Activated gamma-delta T cell treated with Interleukin-2 at 50 U/mL for 16 hours (primary cell): ENCODE data around the gene SMAP1.

Experiments used
- DNase-seq: peaks from one replicate; pipeline ENCODE4 v3.0.0-alpha.2; 2020

Gene SMAP1

DNA sequence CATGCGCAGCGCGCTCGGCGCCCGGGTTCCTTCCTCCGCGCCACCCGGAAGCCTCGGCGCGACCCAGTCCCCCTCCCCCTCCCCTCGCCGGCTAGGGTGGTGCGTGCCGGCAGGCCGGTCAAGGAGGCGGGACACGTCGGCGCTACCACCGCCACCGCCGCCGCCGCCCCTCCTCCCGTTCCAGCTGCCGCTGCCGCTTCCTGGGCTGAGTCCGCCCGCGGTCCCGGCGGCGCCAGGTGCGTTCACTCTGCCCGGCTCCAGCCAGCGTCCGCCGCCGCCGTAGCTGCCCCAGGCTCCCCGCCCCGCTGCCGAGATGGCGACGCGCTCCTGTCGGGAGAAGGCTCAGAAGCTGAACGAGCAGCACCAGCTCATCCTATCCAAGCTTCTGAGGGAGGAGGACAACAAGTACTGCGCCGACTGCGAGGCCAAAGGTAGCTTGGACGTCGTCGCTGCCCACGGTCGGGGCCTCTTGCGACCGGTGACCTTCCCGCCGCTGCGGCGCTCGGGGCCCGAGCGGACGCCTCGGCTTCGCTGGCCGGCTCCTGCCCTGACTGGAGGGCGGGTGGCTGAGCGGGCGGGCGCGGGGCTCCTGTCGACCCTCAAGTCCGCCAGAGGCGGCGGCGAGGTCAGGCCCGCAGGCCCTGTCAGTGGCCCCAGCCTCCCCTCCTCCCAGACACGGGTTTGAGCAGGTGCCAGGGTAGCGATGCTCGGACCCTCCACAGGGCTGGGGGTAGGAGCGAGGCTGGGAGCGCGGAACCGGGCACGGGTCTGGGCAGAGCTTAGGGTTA lies at the start of gene SMAP1:
SMAP1 (plus strand) TSS at position 173 of the 788 bp plus-strand sequence; CDS start at position 314, 141 bp downstream.
- DNase-seq: peak; percentile 95

DNA sequence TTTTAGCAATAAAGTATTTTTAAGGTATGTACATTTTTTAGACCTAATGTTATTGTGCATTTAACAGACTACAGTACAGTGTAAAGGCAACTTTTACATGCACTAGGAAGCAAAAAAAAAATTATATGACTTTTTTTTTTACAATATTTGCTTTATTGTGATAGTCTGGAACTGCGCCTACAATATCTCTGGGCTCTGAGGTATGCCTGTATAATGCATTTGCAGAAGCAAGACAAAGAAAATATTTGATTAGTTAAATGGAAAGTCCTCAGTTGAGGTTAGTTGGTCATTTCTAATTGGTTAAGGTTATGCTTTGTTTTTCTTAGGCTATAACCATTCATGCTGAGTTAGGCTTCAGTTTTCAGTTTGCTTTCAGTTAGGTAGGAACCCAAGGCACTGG lies 46.9 kb upstream of the SMAP1 start:
- no peak for DNase-seq

DNA sequence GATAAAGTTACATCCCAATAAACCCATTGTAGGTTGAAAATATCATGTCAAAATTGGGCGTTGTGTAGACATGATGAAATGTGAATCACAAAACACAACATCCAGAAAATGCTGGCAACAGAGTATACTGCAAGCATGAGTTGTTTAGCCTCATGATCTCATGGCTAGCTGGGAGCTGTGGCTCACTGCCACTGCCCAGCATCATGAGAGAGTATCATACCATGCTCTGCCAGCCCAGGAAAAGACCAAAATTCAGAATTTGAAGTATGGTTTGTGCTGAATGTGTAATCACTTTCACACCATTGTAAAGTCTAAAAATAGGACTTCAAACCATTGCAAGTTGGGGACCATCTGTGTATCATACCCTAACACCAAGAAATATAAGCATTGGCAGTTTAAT lies 45.2 kb upstream of the SMAP1 start:
- DNase-seq: no peak

DNA sequence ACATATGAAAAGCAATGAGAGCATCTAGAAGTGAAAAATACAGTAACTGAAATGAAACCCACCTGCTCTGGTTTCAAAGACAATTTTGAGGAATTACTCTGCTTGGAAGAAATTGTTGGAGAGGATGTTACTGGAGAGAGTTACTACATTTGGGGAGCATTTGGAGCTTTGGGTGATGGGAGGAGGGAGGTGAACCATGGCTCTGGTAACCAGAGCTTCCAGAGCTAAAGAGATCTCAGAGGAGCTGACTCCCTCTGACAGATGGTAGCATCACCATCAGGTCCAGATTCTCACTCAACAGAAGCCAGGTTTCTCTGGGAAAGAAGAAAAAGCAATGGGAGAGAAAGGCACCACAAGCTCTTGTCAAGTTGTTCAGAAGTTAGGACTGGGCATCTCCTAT lies 42.2 kb upstream of the SMAP1 start:
- no peak for DNase-seq

DNA sequence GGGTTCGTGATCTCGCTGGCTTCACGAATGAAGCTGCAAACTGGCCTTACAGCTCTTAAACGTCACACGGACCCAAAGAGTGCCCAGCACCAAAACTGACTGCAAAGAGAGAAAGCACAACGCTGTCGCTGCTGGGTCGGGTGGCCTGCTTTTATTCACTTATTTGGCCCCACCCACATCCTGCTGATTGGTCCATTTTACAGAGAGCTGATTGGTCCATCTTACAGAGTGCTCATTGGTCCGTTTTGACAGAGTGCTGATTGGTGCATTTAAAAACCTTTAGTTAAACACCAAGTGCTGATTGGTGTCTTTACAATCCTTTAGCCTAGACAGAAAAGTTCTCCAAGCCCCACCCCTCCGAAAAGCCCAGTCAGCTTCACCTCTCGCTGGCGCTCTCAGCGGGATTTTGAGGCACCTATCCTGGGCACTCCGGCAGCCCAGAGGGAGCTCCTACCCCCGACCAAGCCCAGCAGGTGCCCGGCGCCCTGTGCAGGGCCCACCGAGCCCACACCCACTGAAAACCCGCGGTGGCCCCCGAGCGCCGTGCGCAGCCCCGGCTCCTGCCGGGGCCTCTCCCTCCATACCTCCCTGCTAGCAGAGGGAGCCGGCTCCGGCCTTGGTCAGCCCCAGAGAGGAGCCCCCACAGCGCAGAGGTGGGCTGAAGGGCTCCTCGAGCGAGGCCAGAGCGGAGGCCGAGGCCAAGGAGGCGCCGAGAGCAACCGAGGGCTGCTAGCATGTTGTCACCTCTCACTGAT lies 40.0 kb upstream of the SMAP1 start:
- no peak for DNase-seq

DNA sequence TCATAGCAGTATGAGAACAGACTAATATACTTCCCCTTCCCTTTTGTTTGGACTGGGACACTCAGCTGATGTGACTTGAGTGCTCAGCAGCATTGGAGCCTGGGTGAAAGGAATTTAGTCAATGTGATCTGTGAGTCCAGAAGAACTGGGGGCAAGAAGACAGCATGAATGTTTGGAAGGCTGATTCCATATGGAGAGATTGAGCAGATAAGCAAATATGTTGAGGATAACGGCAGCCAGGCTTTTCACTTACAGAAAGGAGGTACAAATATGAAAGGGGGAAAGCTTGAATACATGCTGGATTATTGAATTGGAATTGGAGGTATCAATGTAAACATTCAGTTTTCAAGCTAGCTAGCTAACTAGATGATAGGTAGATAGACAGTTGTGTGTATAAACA lies 37.8 kb upstream of the SMAP1 start:
- no peak for DNase-seq

DNA sequence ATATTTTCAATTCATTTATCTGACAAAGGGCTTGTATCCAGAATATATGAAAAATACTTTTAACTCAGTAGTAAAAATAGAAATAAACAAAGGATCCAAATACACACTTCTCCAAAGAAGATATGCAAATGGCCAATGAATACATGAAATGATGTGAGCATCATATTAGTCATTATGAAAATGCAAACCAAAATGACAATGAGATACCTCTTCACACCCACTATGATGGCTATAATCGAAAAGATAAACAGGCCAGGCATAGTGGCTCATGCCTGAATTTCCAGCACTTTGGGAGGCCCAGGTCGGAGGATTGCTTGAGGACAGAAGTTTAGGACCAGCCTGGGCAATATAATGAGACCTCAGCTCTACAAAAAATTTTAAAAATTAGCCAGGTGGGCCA lies 33.8 kb upstream of the SMAP1 start:
- no peak for DNase-seq

DNA sequence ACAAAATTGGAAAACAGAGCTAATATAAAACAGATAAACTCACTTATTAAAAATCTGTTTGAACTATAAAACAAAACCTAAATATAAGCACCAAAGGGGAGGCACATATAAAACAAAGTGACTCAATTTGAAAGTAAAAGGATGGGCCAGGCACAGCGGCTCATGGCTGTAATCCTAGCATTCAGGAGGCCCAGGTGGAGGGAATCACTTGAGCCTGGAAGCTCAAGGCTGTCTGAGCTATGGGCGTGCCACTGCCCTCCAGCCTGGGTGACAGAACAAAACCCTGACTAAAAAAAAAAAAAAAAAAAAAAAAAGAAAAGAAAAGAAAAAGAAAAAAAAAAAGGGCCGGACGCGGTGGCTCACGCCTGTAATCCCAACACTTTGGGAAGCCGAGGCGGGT lies 31.1 kb upstream of the SMAP1 start:
- DNase-seq: no peak

DNA sequence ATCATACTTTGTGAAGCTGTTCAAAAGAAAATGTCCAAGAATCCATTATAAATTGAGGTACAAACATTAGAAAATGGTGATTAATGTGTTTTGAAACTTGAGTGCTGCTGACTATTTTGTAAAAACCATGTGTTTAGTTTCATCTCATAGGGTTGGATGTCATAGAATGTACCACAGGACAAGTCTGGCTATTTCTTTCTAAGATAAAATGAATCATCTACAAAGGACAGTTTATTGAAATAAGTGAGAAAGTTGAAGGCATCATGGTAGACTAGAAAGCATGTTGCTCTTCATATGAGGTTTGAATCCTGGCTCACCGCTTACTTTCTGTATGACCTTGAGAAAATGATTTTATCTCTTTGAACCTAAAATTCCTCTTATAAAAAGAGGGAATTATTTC lies 29.2 kb upstream of the SMAP1 start:
- no peak for DNase-seq

DNA sequence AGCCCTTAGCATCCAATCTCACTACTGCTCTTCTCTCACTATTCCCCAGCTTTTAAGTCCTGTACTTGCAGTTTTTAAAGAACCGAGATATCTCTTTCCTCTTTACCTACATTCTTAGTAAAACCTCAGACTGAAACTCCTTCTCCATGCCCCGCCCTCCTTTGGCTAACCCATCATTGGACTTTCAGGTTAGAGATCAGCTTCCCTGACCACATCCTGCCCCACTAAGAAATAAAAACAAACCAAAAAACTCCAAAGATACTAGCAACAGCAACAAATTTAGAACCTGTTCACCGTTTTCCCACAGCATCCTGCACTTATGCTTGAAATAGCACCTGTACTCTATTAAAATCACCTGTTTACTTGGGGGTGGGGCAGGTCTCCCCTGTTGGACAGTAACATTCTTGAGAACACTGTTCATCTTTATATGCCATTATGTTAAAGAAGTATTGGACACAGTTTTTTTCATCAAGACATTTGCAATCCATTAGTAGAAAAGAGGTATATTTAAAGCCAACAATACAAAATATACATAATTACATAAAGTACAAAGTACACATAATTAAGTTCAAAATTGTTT lies 16.3 kb upstream of the SMAP1 start:
- DNase-seq: peak; percentile 36

DNA sequence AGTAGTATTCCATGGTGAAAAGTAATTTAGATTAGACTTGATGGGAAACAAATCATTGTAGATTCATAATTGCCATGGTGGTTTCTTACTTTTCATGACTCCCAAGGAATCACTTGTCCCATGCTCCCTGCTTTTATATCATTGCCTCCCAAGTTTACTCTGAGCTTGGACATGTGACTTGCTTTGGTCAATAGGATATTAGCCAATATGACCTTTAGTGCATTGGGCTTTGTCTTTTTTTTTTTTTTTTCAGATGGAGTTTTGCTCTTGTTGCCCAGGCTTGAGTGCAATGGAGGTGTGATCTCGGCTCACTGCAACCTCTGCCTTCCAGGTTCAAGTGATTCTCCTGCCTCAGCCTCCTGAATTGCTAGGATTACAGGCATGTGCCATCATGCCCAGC lies 15.5 kb upstream of the SMAP1 start:
- no peak for DNase-seq

DNA sequence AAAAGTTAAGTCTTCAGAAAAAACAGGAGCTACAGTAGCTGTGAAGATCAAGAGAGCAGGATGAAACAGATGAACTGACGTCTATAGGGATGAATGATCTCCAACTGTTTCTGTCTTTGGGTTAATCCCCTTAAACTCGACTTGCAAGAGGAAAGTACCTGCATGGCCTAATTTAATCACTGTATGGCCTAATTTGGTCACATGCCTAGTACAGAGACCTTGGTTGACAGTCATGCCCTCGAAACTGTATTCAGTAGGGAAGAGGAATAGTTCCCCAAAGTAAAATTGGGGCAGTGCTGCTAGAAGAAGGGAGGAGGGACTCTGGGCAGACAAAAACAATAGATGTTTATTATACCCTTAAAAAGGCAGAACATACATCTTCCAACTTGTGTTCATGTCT lies 10.0 kb upstream of the SMAP1 start:
- no peak for DNase-seq

DNA sequence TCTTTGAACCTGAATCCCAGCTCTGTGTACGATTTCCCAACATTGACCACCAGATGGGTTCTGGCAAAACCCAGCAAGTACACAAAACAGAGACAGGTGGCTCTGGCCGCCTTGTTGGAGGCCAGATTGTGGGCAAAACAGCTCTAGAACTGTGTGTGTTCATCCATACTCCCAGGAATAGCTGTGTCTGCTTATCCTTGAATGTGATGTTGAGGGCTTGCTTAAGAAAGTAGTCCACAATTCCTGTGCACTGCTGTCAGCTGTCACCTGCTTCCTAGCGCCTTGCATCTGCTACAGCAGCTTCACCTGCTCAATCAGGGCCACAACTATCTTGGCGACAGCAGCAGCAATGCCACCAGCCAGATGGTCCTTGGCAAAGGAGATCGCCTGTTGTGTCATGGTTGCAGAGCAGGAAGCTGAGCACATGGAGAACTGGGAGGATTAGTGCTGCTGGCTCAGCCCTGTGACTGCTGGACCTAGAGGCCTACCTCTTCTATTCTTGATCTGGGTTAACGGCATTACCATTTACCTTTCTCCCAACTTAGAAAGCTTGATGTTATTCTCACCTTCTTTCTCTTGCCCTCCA lies 3.7 kb upstream of the SMAP1 start:
- DNase-seq: no peak

DNA sequence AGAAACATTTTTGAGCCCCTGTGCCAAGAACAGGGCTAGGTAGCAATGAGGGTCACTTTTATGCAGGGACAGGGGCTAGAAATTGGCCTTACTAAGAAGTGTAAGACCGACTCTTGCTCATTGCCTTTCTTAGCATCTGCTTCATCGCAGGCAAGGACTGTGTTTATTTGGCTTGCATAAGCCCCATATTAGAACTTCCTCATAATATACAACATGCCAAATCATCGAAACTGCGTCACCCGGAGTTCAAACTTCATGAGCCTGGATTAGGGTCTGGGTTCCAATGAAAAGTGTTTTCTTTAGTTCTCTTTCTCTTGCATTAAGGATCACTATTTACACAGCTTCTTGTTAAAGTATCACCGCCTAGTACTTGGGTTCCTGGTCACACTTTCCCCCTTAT lies 977 bp upstream of the SMAP1 start:
- no peak for DNase-seq

DNA sequence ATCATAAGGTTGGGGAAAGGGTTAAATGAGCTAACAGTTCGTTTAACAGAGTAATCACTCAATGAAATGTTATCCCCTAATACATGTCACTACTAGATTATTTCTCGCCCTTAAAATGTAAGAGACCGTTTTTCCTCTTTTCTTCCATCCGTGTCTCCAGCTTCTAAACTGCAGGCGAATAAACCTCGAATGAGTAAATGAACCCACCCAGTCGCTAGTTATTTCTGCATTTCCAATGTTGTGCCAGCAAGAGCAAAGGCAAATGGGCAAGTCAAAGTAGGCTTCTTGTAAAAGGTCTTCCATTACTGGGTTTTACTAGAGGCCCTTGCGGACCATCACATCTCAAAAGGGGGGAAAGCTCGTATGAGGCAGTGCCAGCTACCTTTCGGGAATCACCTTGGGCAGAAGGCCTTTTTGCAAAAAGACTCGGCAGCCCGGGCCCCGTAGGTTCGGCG lies 400 bp upstream of the SMAP1 start:
- no peak for DNase-seq

DNA sequence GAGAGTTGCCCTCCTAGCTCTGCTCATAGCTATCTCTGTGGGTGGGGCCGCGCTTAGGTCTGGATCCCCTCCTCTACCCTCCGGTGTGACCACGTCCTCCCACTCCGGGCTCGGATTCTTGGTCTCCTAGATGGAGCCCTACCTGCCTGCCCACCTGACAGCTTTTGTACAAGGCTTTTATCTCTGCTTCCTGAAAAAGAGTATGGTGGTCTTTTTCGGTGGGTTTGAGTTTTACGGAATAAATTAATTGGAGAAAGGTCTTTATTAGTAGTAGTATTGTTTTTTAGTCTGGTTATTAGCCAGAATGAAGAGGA lies 773 bp downstream of the SMAP1 start:
- DNase-seq: no peak

DNA sequence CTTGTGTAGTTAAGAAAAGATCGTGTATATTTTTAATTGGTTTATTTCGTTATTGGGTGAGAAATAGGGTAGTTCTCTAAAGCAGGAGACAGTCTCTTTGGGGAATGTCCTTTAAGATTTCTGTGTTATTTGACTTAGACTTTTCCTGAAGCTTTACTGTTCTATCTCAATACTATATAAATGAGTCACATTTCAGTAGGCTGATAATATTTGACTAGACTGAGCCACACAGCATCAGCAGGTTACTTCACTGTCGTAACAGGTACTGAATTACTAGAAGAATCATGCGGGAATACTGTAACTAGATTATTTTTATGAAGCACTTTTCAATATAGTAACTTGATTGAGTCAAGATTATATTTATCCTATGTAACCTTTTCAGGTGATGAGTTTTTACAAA lies 1.4 kb downstream of the SMAP1 start:
- no peak for DNase-seq

DNA sequence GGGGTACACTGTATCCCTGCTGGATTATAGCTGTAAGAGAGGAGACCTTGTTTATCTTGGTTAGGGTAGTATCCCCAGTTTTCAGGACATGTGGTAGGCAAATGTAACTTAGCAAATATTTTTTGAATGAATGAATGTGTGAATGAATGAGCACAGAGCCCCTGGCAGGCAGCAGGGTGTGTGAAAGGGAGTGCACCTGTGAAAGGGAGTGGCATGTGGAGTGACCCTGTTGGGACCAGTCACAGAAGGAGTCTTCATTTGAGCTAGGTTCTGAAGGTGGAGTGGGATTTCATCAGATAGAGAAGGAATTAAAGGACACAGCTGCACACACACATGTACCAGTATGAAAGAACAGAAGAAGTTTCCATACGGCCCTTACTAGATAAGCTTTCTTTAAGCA lies 4.9 kb downstream of the SMAP1 start:
- DNase-seq: no peak

DNA sequence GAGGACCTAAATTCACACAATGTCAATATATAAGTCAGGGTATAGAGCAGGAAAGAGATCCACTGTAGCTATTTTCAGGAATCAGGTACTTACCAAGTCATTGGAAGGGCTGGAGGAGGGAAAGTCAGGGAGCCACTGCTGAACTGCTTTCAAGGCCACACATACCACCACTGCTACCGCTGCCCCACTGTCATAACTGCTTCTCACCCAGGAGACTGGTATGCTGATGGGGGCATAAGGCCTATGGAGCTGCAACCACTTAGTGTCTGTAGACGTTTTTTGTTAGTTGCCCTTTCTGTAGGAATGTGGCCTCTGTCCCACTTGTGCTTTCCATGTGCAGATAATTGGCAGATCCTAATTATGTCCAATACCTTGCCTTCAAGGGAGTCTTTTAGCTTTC lies 5.4 kb downstream of the SMAP1 start:
- no peak for DNase-seq

DNA sequence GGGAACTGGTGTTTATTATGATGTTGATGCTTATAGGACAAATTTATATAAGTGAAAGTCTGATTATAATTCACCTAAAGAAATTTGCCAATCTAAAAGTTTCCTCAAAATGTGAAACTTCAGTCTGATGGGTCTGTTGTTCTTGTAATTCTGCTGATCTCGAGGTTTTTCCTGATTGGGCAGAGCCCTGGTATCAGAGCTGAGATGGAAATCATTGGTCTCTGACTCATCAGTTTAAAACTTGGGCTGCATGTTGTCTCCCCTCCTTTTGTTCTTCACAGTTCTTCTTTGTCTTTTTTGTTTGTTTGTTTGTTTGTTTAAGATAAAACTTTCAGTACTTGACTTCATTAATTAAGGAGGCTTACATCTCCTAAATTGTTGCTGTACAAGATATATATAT lies 5.9 kb downstream of the SMAP1 start:
- no peak for DNase-seq

DNA sequence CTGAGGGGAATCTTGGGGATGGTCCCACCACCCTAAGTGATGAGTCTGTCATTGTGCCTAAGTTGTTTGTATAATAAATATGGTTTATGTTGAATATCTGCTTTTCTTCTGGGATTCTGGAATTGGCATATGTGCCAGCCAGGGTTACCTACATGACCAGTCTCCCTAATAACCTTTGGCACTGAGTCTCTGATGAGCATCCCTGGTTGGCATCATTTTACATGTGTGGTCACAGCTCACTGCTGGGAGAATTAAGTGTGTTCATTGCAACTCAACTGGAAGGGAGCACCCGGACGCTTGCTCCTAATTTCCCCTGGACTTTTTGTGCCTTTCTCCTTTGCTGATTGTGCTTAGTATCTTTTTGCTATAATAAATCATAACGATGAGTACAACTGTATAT lies 8.1 kb downstream of the SMAP1 start:
- no peak for DNase-seq

DNA sequence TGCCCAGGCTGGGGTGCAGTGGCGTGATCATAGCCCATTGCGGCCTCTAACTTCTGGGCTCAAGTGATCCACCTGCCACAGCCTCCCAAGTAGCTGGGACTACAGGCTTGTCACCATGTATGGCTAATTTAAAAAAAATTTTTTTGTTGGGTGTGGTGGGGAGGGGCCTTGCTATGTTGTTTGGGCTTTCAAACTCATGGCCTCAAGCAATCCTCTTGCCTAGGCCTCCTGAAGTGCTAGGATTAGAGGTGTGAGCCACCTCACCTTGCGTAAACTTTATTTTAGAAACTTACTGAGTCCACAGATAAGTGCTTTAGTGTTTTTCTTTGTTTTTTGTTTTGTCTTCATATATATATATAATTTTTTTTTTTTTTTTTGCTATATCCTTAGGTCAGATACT lies 9.1 kb downstream of the SMAP1 start:
- no peak for DNase-seq

DNA sequence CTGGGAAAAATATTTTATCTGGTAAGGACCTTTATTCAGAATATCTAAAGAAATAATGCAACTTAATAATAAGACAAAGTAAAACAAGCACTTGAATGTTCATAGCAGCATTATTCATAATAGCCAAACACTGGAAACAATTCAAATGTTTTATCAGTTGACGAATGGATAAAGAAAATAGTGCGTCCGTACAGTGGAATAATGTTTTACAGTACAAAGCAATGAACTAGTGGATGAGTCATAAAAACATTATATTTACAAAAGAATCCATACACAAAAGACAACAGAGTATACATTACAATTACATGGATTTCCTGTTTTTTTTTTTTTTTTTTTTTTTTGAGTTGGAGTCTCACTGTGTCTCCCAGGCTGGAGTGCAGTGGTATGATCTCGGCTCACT lies 12.7 kb downstream of the SMAP1 start:
- DNase-seq: no peak
